Measurements from ENCODE around the gene ZNF516. TPM values are rescaled to one million over a fixed set of nuclear protein-coding genes. Genes with fewer than 3 reads are reported as not detected.
"Not testable (repeated sequence)": the region's sequence is repeated elsewhere in the genome, so short reads cannot be mapped to it uniquely, and the experiment has no call there.

Gene ZNF516
- total RNA-seq, 6 donors from 2014 or later = 21.9 to 44.3 (median 36.5) TPM

- no peaks in the 10 kb centered on the region for H3K36me3 ChIP-seq
- TF ChIP-seq EP300 (IDR thresholded peaks at IDR 0.05) (no peak), POLR2AphosphoS5 (IDR thresholded peaks at IDR 0.05) (no peak), POLR2A (IDR thresholded peaks at IDR 0.05) (no peak)
- TF ChIP-seq, protein P1, sequence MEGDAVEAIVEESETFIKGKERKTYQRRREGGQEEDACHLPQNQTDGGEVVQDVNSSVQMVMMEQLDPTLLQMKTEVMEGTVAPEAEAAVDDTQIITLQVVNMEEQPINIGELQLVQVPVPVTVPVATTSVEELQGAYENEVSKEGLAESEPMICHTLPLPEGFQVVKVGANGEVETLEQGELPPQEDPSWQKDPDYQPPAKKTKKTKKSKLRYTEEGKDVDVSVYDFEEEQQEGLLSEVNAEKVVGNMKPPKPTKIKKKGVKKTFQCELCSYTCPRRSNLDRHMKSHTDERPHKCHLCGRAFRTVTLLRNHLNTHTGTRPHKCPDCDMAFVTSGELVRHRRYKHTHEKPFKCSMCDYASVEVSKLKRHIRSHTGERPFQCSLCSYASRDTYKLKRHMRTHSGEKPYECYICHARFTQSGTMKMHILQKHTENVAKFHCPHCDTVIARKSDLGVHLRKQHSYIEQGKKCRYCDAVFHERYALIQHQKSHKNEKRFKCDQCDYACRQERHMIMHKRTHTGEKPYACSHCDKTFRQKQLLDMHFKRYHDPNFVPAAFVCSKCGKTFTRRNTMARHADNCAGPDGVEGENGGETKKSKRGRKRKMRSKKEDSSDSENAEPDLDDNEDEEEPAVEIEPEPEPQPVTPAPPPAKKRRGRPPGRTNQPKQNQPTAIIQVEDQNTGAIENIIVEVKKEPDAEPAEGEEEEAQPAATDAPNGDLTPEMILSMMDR (IDR thresholded peaks at IDR 0.05) = no peak
- no peaks in the 10 kb centered on the region for H3K9me3 ChIP-seq
- no peak overlapping the region for H3K27ac ChIP-seq
- peaks cover 0 to 33% (median 18%) of the 10 kb centered on the region in 4 donors for H3K4me1 ChIP-seq
- DNase-seq (peak; percentile 51 to 77), ATAC-seq (ENCODE audit: low FRiP score in 2 of 2) (peak in 1 of 2 donors; percentile 69)
- H3K27me3 ChIP-seq = no peaks in the 10 kb centered on the region
- 73 to 78% methylated on average over 11 to 13 of the region's 13 CpGs for WGBS, 2 donors
- H3K4me3 ChIP-seq = no peak overlapping the region
Measured at GRCh38 chr18:76479351-76480238, 15.4 kb downstream of the ZNF516 start.

- Histone ChIP-seq H3K4me3 (peak overlapping the region in 2 of 4 donors; percentile 24 to 30), H3K27me3 (no peaks in the 10 kb centered on the region), H3K36me3 (no peaks in the 10 kb centered on the region), H3K9me3 (no peaks in the 10 kb centered on the region), H3K4me1 (peaks cover 0 to 29% (median 16%) of the 10 kb centered on the region in 4 donors), H3K27ac (peak overlapping the region in 3 of 4 donors; percentile 54 to 68 (median 59))
- DNase-seq (no peak), ATAC-seq (ENCODE audit: low FRiP score in 2 of 2) (peak in 1 of 2 donors; percentile 79)
- TF ChIP-seq EP300 (IDR thresholded peaks at IDR 0.05) (no peak), POLR2A (IDR thresholded peaks at IDR 0.05) (no peak), POLR2AphosphoS5 (IDR thresholded peaks at IDR 0.05) (no peak)
- TF ChIP-seq, protein P1 (IDR thresholded peaks at IDR 0.05) = no peak
- WGBS, 2 donors = 40 to 42% methylated on average over 16 of the region's 16 CpGs
Measured at GRCh38 chr18:76476665-76477561, 18.1 kb downstream of the ZNF516 start.

- Histone ChIP-seq H3K27me3 (no peaks in the 10 kb centered on the region), H3K27ac (peak overlapping the region in 1 of 4 donors; percentile 68), H3K4me1 (peaks cover 0 to 30% (median 16%) of the 10 kb centered on the region in 4 donors), H3K36me3 (no peaks in the 10 kb centered on the region), H3K4me3 (no peak overlapping the region), H3K9me3 (no peaks in the 10 kb centered on the region)
- ATAC-seq (ENCODE audit: low FRiP score in 2 of 2) (peak in 1 of 2 donors; percentile 39), DNase-seq (no peak)
- 70 to 75% methylated on average over 12 of the region's 12 CpGs for WGBS, 2 donors
- TF ChIP-seq POLR2A (IDR thresholded peaks at IDR 0.05) (no peak), POLR2AphosphoS5 (IDR thresholded peaks at IDR 0.05) (no peak), EP300 (IDR thresholded peaks at IDR 0.05) (no peak)
- TF ChIP-seq, protein P1 (IDR thresholded peaks at IDR 0.05) = no peak
Measured at GRCh38 chr18:76475450-76476194, 19.4 kb downstream of the ZNF516 start.

DNA sequence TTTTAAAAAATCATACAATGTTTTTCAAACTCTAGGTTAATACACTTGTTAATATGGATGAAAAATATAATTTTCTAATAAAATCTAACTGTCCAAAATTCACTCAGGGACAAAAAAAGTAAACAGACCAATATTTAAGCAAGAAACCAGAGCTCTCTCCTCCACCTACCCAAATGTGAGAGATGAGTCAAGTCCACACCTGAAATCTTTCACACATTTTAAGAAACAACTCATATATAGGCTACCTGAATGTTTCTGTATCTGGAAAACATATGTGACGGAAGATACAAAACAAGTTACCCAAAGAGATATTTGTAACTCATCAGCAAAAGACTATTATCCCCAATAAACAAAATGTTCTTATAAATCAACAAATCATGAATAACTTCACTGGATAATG lies 20.2 kb downstream of the ZNF516 start:
- H3K27me3 ChIP-seq = no peaks in the 10 kb centered on the region
- H3K27ac ChIP-seq = no peak overlapping the region
- DNase-seq (no peak), ATAC-seq (ENCODE audit: low FRiP score in 2 of 2) (no peak)
- peaks cover 0 to 30% (median 16%) of the 10 kb centered on the region in 4 donors for H3K4me1 ChIP-seq
- H3K36me3 ChIP-seq = no peaks in the 10 kb centered on the region
- 81 to 94% methylated on average over 1 of the region's 1 CpG for WGBS, 2 donors
- H3K9me3 ChIP-seq = no peaks in the 10 kb centered on the region
- no peak overlapping the region for H3K4me3 ChIP-seq
- no peak for TF ChIP-seq EP300 (IDR thresholded peaks at IDR 0.05)
- TF ChIP-seq, protein P1 (IDR thresholded peaks at IDR 0.05) = no peak
- TF ChIP-seq POLR2AphosphoS5 (IDR thresholded peaks at IDR 0.05) = no peak
- TF ChIP-seq POLR2A (IDR thresholded peaks at IDR 0.05) = no peak

- WGBS, 2 donors = 81 to 96% methylated on average over 9 of the region's 9 CpGs
- H3K27ac ChIP-seq = peak overlapping the region in 1 of 4 donors; percentile 40
- H3K9me3 ChIP-seq; DNase-seq; H3K27me3 ChIP-seq; H3K4me3 ChIP-seq; H3K36me3 ChIP-seq; ATAC-seq (ENCODE audit: low FRiP score in 2 of 2): not testable (repeated sequence)
- H3K4me1 ChIP-seq = peaks cover 0 to 30% (median 17%) of the 10 kb centered on the region in 4 donors
Measured at GRCh38 chr18:76473521-76473920, 21.5 kb downstream of the ZNF516 start.
